OCI-M1 (cell line): ENCODE data around the gene RAB8A.
"Not testable (repeated sequence)": the region's sequence is repeated elsewhere in the genome, so short reads cannot be mapped to it uniquely, and the experiment has no call there.

Source experiments
- DNase-seq: peaks from one replicate; lab custom pipeline; 2025; lab: John Stamatoyannopoulos, UW

RAB8A gene

GRCh38 chr19:16112778-16113177 lies 1.1 kb downstream of the RAB8A start:
- DNase-seq = peak; percentile 82

GRCh38 chr19:16113727-16114126 lies 2.0 kb downstream of the RAB8A start:
- DNase-seq = no peak

GRCh38 chr19:16115301-16116039 lies 3.8 kb downstream of the RAB8A start:
- no peak for DNase-seq

GRCh38 chr19:16116067-16116466 lies 4.4 kb downstream of the RAB8A start:
- no peak for DNase-seq

GRCh38 chr19:16117594-16118033 lies 5.9 kb downstream of the RAB8A start:
- DNase-seq = no peak

GRCh38 chr19:16118489-16119033 lies 6.9 kb downstream of the RAB8A start:
- DNase-seq = no peak

GRCh38 chr19:16119075-16119857 lies 7.6 kb downstream of the RAB8A start:
- DNase-seq = not testable (repeated sequence)

GRCh38 chr19:16121141-16121540 lies 9.5 kb downstream of the RAB8A start:
- DNase-seq = no peak

GRCh38 chr19:16121967-16122366 lies 10.3 kb downstream of the RAB8A start:
- no peak for DNase-seq

GRCh38 chr19:16124953-16125352 lies 13.3 kb downstream of the RAB8A start:
- DNase-seq = no peak

GRCh38 chr19:16125737-16126495 lies 14.2 kb downstream of the RAB8A start:
- DNase-seq = no peak

- DNase-seq = no peak
These were observed 15.4 kb downstream of the RAB8A start for GRCh38 chr19:16127080-16127479.

- no peak for DNase-seq
These were observed 16.2 kb downstream of the RAB8A start for GRCh38 chr19:16127776-16128371.

GRCh38 chr19:16131648-16132047 lies 20.0 kb downstream of the RAB8A start:
- no peak for DNase-seq

- no peak for DNase-seq
These were observed 22.1 kb downstream of the RAB8A start for GRCh38 chr19:16133818-16134217.

- DNase-seq = no peak
These were observed 22.8 kb downstream of the RAB8A start for GRCh38 chr19:16134510-16134909.

GRCh38 chr19:16135430-16136127 lies 23.9 kb downstream of the RAB8A start:
- no peak for DNase-seq

GRCh38 chr19:16136185-16136999 lies 24.7 kb downstream of the RAB8A start:
- DNase-seq = no peak

GRCh38 chr19:16139752-16140151 lies 28.1 kb downstream of the RAB8A start:
- peak; percentile 53 for DNase-seq

GRCh38 chr19:16141043-16141442 lies 29.4 kb downstream of the RAB8A start:
- peak; percentile 65 for DNase-seq
